Endodermal cell (in vitro differentiated cells): ENCODE data around the gene TMEM259. TPM values are rescaled to one million over a fixed set of nuclear protein-coding genes. Genes with fewer than 3 reads are reported as not detected.

Experiments
- DNase-seq: peaks from one replicate; pipeline ENCODE4 v3.0.0-alpha.2; 2017
- H3K27ac ChIP-seq: 2 replicates; pipeline ENCODE4 v1.5.1; 2013; ENCODE audit warnings: mild to moderate bottlenecking, low read depth, low read length, moderate library complexity
- H3K27me3 ChIP-seq: 2 replicates; pipeline ENCODE4 v1.6.1; 2013; ENCODE audit warnings: mild to moderate bottlenecking, low read length, moderate library complexity; ENCODE audit not compliant: insufficient read depth, control insufficient read depth, poor library complexity, severe bottlenecking
- H3K36me3 ChIP-seq: 2 replicates; pipeline ENCODE4 v1.7.0; 2013; ENCODE audit warnings: mild to moderate bottlenecking, low read length, moderate library complexity; ENCODE audit not compliant: control insufficient read depth, insufficient read depth
- H3K4me1 ChIP-seq: one replicate; pipeline ENCODE4 v1.7.0; 2013; ENCODE audit warnings: low read length; ENCODE audit not compliant: control insufficient read depth, insufficient read depth
- H3K4me3 ChIP-seq: 2 replicates; pipeline ENCODE4 v1.5.1; 2013; ENCODE audit warnings: mild to moderate bottlenecking, low read length, moderate library complexity
- H3K9ac ChIP-seq: 2 replicates; pipeline ENCODE4 v1.6.1; 2013; ENCODE audit warnings: mild to moderate bottlenecking, low read length, moderate library complexity; ENCODE audit not compliant: poor library complexity, severe bottlenecking; ENCODE audit errors: extremely low read depth
- H3K9me3 ChIP-seq: 2 replicates; pipeline ENCODE4 v1.6.1; 2013; ENCODE audit warnings: mild to moderate bottlenecking, low read length, moderate library complexity; ENCODE audit not compliant: control insufficient read depth
- H3K27ac Mint-ChIP-seq: 2 replicates; pipeline ENCODE4 v1.8.0; 2020; ENCODE audit warnings: mixed read lengths
- H3K27me3 Mint-ChIP-seq: 2 replicates; pipeline ENCODE4 v1.8.0; 2021; ENCODE audit warnings: mild to moderate bottlenecking, mixed read lengths; ENCODE audit not compliant: insufficient read depth
- H3K36me3 Mint-ChIP-seq: 2 replicates; pipeline ENCODE4 v1.8.0; 2020; ENCODE audit warnings: low read depth, mixed read lengths
- H3K4me1 Mint-ChIP-seq: 2 replicates; pipeline ENCODE4 v1.8.0; 2020; ENCODE audit warnings: mixed read lengths
- H3K4me3 Mint-ChIP-seq: 2 replicates; pipeline ENCODE4 v1.8.0; 2020; ENCODE audit warnings: mild to moderate bottlenecking, moderate library complexity, mixed read lengths
- H3K9me3 Mint-ChIP-seq: 2 replicates; pipeline ENCODE4 v1.8.0; 2020; ENCODE audit warnings: mild to moderate bottlenecking, mixed read lengths
- CTCF ChIP-seq: fragments of 200-600 bp; sonication (generic); conservative IDR thresholded peaks from 2 replicates; pipeline ENCODE4 v1.5.0; 2021; ENCODE audit warnings: antibody characterized with exemption, mild to moderate bottlenecking
- WGBS, 2 experiments: methylation state at CpG; one replicate each; pipeline versions ENCODE4 v1.1.5 to v1.1.7; 2013; ENCODE audit warnings: missing lambda C conversion rate in 2 of 2, mixed read lengths in 1 of 2; ENCODE audit not compliant: insufficient coverage in 1 of 2, insufficient read length in 1 of 2; 5-methylcytosine and 5-hydroxymethylcytosine counted together
- total RNA-seq, 2 donors: library from RNA; stranded (reverse); fragmentation: NEBNext Ultra II Directional in 1 of 2; extraction: Animal tissue kit (Norgen Biotek cat#: 25700) in 1 of 2; gene quantifications; 2 replicates in 1 of 2; 3 replicates in 1 of 2; pipeline ENCODE4 v1.2.1, GENCODE V29; 2021

The TMEM259 gene
- total RNA-seq, 2 donors from 2014 or later = 157 to 176 TPM

GRCh38 chr19:1046117-1046626 is 25.2 kb upstream of the TMEM259 start:
- peaks cover 22% of the 10 kb centered on the region for H3K36me3 ChIP-seq
- H3K9me3 ChIP-seq = no peaks in the 10 kb centered on the region
- H3K27ac ChIP-seq = no peak overlapping the region
- no peaks in the 10 kb centered on the region for H3K9me3 Mint-ChIP-seq
- H3K27ac Mint-ChIP-seq = no peak overlapping the region
- H3K36me3 Mint-ChIP-seq = peaks cover 18% of the 10 kb centered on the region
- H3K4me3 ChIP-seq = no peak overlapping the region
- H3K4me3 Mint-ChIP-seq = no peak overlapping the region
- no peaks in the 10 kb centered on the region for H3K27me3 Mint-ChIP-seq
- H3K27me3 ChIP-seq = no peaks in the 10 kb centered on the region
- peaks cover 1% of the 10 kb centered on the region for H3K4me1 Mint-ChIP-seq
- H3K9ac ChIP-seq = no peak overlapping the region
- no peaks in the 10 kb centered on the region for H3K4me1 ChIP-seq
- 90 to 95% methylated on average over 17 to 33 of the region's 33 CpGs for WGBS, 2 experiments
- TF ChIP-seq CTCF = no peak
- no peak for DNase-seq

GRCh38 chr19:1045247-1045603 is 24.3 kb upstream of the TMEM259 start:
- Mint-ChIP-seq H3K4me3 (no peak overlapping the region), H3K9me3 (no peaks in the 10 kb centered on the region), H3K27ac (no peak overlapping the region), H3K4me1 (peaks cover 5% of the 10 kb centered on the region), H3K27me3 (no peaks in the 10 kb centered on the region), H3K36me3 (peaks cover 16% of the 10 kb centered on the region)
- Histone ChIP-seq H3K27me3 (no peaks in the 10 kb centered on the region), H3K9ac (no peak overlapping the region), H3K36me3 (peaks cover 22% of the 10 kb centered on the region), H3K4me3 (no peak overlapping the region), H3K9me3 (no peaks in the 10 kb centered on the region), H3K4me1 (no peaks in the 10 kb centered on the region), H3K27ac (no peak overlapping the region)
- 77 to 81% methylated on average over 4 to 10 of the region's 10 CpGs for WGBS, 2 experiments
- TF ChIP-seq CTCF = no peak
- DNase-seq = peak; percentile 94

- Mint-ChIP-seq H3K4me1 (peaks cover 7% of the 10 kb centered on the region), H3K4me3 (no peak overlapping the region), H3K36me3 (peaks cover 27% of the 10 kb centered on the region), H3K27me3 (no peaks in the 10 kb centered on the region), H3K9me3 (no peaks in the 10 kb centered on the region), H3K27ac (no peak overlapping the region)
- Histone ChIP-seq H3K4me3 (no peak overlapping the region), H3K27me3 (no peaks in the 10 kb centered on the region), H3K36me3 (peaks cover 27% of the 10 kb centered on the region), H3K9ac (no peak overlapping the region), H3K4me1 (no peaks in the 10 kb centered on the region), H3K27ac (no peak overlapping the region), H3K9me3 (no peaks in the 10 kb centered on the region)
- WGBS, 2 experiments = 84 to 90% methylated on average over 18 to 23 of the region's 23 CpGs
- TF ChIP-seq CTCF = no peak
- DNase-seq = peak; percentile 52
Measured at GRCh38 chr19:1042689-1043511, 22.0 kb upstream of the TMEM259 start.
